ENCODE results near the gene CHI3L1. TPM values are rescaled to one million over a fixed set of nuclear protein-coding genes. Genes with fewer than 3 reads are reported as not detected.

The CHI3L1 gene
- total RNA-seq, 1 donor from 2014 or later: not detected

DNA sequence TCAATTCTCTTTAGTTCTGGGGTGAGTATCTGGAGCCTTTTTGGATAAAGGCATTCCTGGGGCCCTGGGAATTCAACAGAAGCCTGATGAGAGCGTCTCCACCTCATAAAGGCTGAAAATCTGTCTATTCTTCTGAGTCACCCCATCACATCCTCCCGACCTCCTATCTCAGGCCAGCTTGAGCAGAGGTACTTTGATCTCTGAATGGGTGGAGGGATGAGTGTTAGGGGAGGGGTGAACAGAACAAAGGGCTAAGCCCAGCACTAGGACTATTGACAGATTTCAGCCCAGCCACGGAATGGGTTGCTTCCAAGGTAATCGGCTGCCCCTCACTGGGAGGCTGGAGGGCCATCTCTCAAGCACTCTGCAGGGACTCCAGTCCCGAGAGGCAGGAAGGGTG, 8.4 kb downstream of the CHI3L1 start:
- TF ChIP-seq, protein P1, sequence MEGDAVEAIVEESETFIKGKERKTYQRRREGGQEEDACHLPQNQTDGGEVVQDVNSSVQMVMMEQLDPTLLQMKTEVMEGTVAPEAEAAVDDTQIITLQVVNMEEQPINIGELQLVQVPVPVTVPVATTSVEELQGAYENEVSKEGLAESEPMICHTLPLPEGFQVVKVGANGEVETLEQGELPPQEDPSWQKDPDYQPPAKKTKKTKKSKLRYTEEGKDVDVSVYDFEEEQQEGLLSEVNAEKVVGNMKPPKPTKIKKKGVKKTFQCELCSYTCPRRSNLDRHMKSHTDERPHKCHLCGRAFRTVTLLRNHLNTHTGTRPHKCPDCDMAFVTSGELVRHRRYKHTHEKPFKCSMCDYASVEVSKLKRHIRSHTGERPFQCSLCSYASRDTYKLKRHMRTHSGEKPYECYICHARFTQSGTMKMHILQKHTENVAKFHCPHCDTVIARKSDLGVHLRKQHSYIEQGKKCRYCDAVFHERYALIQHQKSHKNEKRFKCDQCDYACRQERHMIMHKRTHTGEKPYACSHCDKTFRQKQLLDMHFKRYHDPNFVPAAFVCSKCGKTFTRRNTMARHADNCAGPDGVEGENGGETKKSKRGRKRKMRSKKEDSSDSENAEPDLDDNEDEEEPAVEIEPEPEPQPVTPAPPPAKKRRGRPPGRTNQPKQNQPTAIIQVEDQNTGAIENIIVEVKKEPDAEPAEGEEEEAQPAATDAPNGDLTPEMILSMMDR (IDR thresholded peaks at IDR 0.05): no peak
- DNase-seq (ENCODE audit: low spot score): no peak
- H3K27me3 Mint-ChIP-seq (ENCODE audit: low read depth): no peaks in the 10 kb centered on the region
- H3K9me3 Mint-ChIP-seq (ENCODE audit: low read depth): no peaks in the 10 kb centered on the region
- H3K4me3 Mint-ChIP-seq (ENCODE audit: unreplicated experiment): no peak overlapping the region
- H3K4me1 Mint-ChIP-seq (ENCODE audit: low read depth): peaks cover 19% of the 10 kb centered on the region
- H3K27ac Mint-ChIP-seq (ENCODE audit: unreplicated experiment): no peak overlapping the region
- no peaks in the 10 kb centered on the region for H3K36me3 Mint-ChIP-seq (ENCODE audit: low read depth)

DNA sequence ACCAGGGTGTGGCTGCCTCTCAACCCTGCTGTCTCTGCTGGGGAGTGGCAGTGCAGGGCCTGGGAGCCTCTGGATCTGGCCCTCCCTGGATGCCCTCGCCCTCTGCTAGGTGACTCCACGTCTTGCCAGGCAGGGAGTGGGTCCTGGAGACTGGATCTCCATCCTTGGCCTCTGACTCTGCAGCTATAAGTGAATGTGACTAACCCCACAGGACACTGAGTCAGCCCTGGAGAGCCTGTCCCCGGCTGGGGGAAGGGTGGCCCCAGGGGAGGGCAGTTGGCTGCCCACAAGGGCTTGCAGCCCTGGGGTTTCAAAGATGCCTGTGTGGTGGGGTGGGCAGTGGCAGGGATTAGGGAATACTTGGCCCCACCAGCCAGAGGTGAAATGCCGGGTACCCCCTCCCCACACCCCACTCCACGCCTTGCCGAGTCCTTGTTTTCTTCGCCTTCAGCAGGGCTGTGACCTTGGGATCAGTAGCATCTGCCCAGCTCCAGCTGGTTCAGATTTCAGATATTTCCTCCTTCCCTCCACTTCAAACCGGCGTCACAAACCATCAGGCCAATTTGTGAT, 8.9 kb downstream of the CHI3L1 start:
- Mint-ChIP-seq H3K27me3 (ENCODE audit: low read depth) (no peaks in the 10 kb centered on the region), H3K9me3 (ENCODE audit: low read depth) (no peaks in the 10 kb centered on the region), H3K36me3 (ENCODE audit: low read depth) (no peaks in the 10 kb centered on the region), H3K4me3 (ENCODE audit: unreplicated experiment) (no peak overlapping the region), H3K4me1 (ENCODE audit: low read depth) (peaks cover 19% of the 10 kb centered on the region), H3K27ac (ENCODE audit: unreplicated experiment) (no peak overlapping the region)
- TF ChIP-seq, protein P1 (IDR thresholded peaks at IDR 0.05): no peak
- no peak for DNase-seq (ENCODE audit: low spot score)

DNA sequence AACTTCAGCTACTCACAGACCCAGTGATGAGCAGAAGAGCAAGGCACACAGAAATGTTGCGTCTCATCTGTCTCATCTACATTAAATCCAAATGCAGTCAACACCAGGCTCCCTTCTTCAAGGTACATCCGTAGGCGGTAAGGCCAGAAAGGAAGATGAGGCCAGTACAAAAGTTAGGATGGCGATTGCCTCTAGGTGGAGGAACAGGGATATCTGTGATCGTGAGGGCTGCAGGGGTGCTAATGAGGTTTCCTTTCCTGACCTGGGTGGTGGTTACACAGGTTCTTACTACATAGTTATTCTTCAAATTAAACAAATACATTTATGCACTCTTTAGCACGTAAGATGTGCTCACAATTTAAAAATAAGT, 9.5 kb downstream of the CHI3L1 start:
- TF ChIP-seq, protein P1 (IDR thresholded peaks at IDR 0.05): no peak
- peaks cover 2% of the 10 kb centered on the region for H3K27me3 Mint-ChIP-seq (ENCODE audit: low read depth)
- no peaks in the 10 kb centered on the region for H3K36me3 Mint-ChIP-seq (ENCODE audit: low read depth)
- H3K4me1 Mint-ChIP-seq (ENCODE audit: low read depth): peaks cover 19% of the 10 kb centered on the region
- no peak overlapping the region for H3K27ac Mint-ChIP-seq (ENCODE audit: unreplicated experiment)
- no peak overlapping the region for H3K4me3 Mint-ChIP-seq (ENCODE audit: unreplicated experiment)
- no peak for DNase-seq (ENCODE audit: low spot score)
- no peaks in the 10 kb centered on the region for H3K9me3 Mint-ChIP-seq (ENCODE audit: low read depth)

DNA sequence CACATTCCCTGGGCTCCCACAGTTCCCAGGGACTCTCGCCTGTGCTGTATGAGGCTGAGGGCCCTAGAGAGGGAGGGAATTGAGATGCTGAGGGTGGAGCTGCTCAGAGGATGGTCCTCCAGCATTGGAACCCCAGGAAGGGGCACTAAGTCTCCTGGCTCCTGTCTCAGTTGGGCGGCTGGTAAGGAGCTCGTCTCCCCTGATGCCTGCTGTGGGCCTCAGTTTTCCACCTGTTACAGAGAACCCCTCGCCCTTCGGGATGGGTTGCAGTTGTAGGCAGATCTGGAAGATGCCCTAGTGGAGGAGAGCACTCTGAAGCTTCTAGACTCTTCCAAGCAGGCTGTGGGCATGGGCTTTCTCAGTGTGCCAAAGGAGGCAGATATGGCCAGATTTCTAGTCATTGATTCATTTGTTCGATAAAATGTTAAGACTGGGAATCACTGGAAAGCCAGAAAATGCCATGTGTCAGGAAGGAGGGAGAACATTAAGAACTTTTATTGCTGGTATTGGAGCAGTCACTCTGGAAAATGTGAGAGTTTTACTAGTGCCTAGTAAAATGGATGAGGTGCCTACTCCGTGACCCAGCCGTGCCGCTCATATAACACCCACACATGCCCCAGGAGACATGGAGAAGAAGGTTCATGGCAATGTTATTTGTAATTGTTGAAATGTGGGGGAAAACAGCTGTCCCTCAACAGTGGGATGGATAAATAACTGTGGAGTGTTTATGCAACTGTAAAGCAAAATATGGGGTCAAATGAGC, 10.1 kb downstream of the CHI3L1 start:
- Mint-ChIP-seq H3K4me3 (ENCODE audit: unreplicated experiment) (no peak overlapping the region), H3K27ac (ENCODE audit: unreplicated experiment) (no peak overlapping the region), H3K9me3 (ENCODE audit: low read depth) (no peaks in the 10 kb centered on the region), H3K36me3 (ENCODE audit: low read depth) (no peaks in the 10 kb centered on the region), H3K27me3 (ENCODE audit: low read depth) (peaks cover 2% of the 10 kb centered on the region), H3K4me1 (ENCODE audit: low read depth) (peaks cover 19% of the 10 kb centered on the region)
- DNase-seq (ENCODE audit: low spot score): no peak
- TF ChIP-seq, protein P1 (IDR thresholded peaks at IDR 0.05): no peak

DNA sequence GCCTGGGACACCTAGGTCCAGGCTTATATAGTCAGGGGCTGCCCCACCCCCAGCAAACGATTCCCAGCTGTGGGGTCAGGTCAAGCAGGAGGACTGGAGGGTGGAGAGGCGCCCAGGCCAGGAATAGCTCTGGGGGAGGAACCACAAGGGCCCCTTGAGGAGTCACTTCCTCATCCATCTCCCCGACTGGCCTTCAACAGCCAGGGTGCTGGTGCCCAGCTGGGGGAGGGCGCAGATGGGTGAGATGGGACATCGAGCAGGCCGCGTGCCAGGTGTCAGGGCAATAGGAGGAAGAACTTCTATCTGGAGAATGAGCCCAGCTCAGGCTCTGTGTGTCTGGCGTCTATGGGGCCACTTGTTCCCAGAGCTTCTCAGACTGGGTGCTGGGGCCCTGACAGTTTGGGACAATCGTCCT, 10.7 kb downstream of the CHI3L1 start:
- no peaks in the 10 kb centered on the region for H3K36me3 Mint-ChIP-seq (ENCODE audit: low read depth)
- H3K27me3 Mint-ChIP-seq (ENCODE audit: low read depth): peaks cover 2% of the 10 kb centered on the region
- peaks cover 19% of the 10 kb centered on the region for H3K4me1 Mint-ChIP-seq (ENCODE audit: low read depth)
- TF ChIP-seq, protein P1 (IDR thresholded peaks at IDR 0.05): no peak
- H3K9me3 Mint-ChIP-seq (ENCODE audit: low read depth): no peaks in the 10 kb centered on the region
- no peak for DNase-seq (ENCODE audit: low spot score)
- H3K4me3 Mint-ChIP-seq (ENCODE audit: unreplicated experiment): no peak overlapping the region
- no peak overlapping the region for H3K27ac Mint-ChIP-seq (ENCODE audit: unreplicated experiment)
